GM12864 (cell line): Measurements from ENCODE around the gene THADA.
"Not testable (repeated sequence)": the region's sequence is repeated elsewhere in the genome, so short reads cannot be mapped to it uniquely, and the experiment has no call there.

Experiments
- DNase-seq: peaks from one replicate; pipeline ENCODE4 v3.0.0-alpha.2; 2011; ENCODE audit warnings: low read depth
- H3K4me3 ChIP-seq: 2 replicates; pipeline ENCODE4 v1.5.1; 2011; ENCODE audit warnings: mild to moderate bottlenecking, low read depth, low read length, control low read depth
- TF ChIP-seq, protein P1 (sequence below): IDR thresholded peaks from 2 replicates; pipeline ENCODE4 v1.5.1; 2011; ENCODE audit warnings: low read depth, mild to moderate bottlenecking, moderate library complexity, low read length, control low read depth, inconsistent platforms; ENCODE audit errors: missing control alignments

Gene THADA

DNA sequence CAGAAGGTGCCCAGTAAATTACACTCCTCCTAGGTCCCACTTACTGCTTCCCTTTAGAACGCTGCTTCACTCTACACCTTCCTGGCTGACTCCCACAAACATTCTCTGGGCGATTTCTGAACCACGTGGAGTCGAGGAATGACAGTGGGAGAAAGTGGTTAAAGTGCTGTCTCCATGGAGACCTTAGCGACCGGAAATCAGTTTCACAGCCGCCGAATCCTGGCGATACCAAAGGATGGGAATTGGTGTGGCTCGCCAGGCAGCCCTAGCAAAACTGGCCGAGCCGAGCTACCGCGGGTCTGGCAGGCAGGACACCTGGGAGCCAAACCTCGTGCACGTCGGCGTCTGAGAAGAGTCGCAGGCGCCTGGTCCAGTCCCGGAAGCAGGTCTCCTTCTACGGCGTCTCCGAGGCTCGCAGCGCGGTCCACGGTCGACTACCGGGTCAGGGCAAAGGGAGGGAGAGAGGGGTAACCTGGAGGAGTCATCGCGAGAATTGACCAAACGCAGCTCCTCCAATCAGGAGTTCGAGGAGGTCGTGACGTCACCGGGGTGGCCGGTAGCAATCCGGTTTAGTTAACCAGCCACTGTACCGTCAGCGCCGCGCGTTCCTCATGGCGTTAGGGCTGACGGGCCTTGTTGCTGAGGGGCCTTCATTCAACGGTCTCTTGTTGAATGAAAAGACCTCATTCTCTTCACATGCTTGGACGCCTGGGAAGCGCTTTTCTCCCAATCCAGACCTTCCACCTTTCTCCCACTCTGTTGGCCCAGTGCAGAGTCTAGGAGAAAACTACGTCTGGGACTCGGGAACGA, at the start of gene THADA:
TSS of gene THADA (minus strand) at position 436 of the 810 bp plus-strand sequence. CDS start 3,646 bp downstream, outside the sequence.
- TF ChIP-seq, protein P1, sequence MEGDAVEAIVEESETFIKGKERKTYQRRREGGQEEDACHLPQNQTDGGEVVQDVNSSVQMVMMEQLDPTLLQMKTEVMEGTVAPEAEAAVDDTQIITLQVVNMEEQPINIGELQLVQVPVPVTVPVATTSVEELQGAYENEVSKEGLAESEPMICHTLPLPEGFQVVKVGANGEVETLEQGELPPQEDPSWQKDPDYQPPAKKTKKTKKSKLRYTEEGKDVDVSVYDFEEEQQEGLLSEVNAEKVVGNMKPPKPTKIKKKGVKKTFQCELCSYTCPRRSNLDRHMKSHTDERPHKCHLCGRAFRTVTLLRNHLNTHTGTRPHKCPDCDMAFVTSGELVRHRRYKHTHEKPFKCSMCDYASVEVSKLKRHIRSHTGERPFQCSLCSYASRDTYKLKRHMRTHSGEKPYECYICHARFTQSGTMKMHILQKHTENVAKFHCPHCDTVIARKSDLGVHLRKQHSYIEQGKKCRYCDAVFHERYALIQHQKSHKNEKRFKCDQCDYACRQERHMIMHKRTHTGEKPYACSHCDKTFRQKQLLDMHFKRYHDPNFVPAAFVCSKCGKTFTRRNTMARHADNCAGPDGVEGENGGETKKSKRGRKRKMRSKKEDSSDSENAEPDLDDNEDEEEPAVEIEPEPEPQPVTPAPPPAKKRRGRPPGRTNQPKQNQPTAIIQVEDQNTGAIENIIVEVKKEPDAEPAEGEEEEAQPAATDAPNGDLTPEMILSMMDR: no peak
- peak within 1 kb of the TSS; percentile 86 for H3K4me3 ChIP-seq
- DNase-seq: peak; percentile 99

- TF ChIP-seq, protein P1: no peak
- H3K4me3 ChIP-seq: no peak overlapping the region
- no peak for DNase-seq
Measured at GRCh38 chr2:43643680-43644079, 47.8 kb upstream of the THADA start.

DNA sequence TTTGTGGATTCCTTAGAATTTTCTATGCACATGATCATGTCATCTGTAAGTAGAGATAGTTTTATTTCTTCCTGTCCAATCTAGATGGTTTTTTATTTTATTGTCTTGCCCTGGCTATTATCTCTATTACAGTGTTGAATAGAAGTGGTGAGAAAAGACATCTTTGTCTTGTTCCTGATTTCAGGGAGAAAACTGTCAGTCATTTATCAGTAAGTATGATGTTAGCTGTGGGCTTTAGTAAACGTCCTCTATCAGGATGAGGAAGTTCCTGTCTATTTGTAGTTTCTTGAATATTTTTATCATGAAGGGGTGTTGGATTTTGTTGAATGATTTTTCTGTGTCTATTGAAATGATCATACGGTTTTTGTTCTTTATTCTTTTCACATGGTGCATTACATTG, 46.5 kb upstream of the THADA start:
- no peak overlapping the region for H3K4me3 ChIP-seq
- TF ChIP-seq, protein P1: no peak
- DNase-seq: no peak

- DNase-seq: peak; percentile 18
- peak within 1 kb of the TSS; percentile 42 for H3K4me3 ChIP-seq
- TF ChIP-seq, protein P1: no peak
Measured at GRCh38 chr2:43637030-43637803, 41.4 kb upstream of the THADA start, which contains the start of gene PLEKHH2. Gene PLEKHH2 (plus strand): TSS chr2:43637260. CDS start chr2:43644674, 7,414 bp downstream.

DNA sequence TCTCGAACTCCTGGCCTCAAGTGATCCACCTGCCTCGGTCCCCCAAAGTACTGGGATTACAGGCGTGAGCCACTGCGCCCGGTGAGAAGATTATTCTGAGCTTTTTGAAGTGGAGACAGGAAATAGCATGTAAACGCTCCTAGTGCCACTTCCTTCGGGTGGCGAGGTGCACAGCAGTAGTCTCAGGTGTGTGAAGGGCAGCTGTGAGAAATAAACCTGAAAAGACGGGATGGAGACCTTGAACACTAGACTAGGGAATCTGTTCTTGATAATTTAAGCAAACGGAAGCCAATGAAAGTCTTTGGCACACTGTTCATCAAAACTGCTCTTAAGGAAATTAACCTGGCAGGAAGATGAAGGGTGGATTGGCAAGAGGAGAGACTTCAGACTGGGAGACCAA, 40.8 kb upstream of the THADA start:
- no peak for DNase-seq
- H3K4me3 ChIP-seq: peak overlapping the region; percentile 30
- TF ChIP-seq, protein P1: no peak

DNA sequence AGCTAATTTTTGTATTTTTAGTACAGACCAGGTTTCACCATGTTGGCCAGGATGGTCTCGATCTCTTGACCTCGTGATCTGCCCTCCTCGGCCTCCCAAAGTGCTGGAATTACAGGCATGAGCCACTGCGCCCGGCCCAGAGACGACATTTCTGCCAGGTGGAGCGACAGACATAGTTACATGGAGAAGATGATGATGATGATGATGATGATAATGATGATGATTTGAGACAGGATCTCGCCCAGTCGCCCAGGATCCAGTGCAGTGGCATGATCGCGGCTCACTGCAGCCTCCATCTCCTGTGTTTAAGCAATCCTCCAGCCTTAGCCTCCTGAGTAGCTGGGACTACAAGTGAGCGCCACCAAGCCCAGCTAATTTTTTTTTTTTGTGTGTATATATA, 40.3 kb upstream of the THADA start:
- DNase-seq, H3K4me3 ChIP-seq: not testable (repeated sequence)

GRCh38 chr2:43634604-43635306, 38.9 kb upstream of the THADA start:
- H3K4me3 ChIP-seq: no peak overlapping the region
- no peak for DNase-seq
- TF ChIP-seq, protein P1: no peak
